Peyer's patch (tissue), 4 donors: Measurements from ENCODE around the gene HOXD10. TPM values are rescaled to one million over a fixed set of nuclear protein-coding genes. Genes with fewer than 3 reads are reported as not detected.
A peak's percentile ranks its signal among the peaks of the same experiment; 100 is the strongest.

Source experiments
- DNase-seq, 3 donors: peaks; one replicate each; pipeline ENCODE4 v3.0.0-alpha.2; 2017 to 2019
- H3K27ac ChIP-seq, 4 donors: fragments of 200-600 bp; sonication (generic); one replicate each; pipeline ENCODE4 v1.5.1; 2016 to 2019
- H3K27me3 ChIP-seq, 2 donors: fragments of 200-600 bp; sonication (generic); one replicate each; pipeline ENCODE4 v1.5.1; 2019
- H3K36me3 ChIP-seq, 3 donors: fragments of 200-600 bp; sonication (generic); one replicate each; pipeline ENCODE4 v1.5.1; 2016 to 2019
- H3K4me1 ChIP-seq, 4 donors: fragments of 200-600 bp; sonication (generic); one replicate each; pipeline ENCODE4 v1.5.1; 2016 to 2019
- H3K4me3 ChIP-seq, 4 donors: fragments of 200-600 bp; sonication (generic); 1 replicate in 3 of 4; 2 replicates in 1 of 4; pipeline ENCODE4 v1.5.1; 2016 to 2019; ENCODE audit warnings: mild to moderate bottlenecking in 1 of 4
- H3K9me3 ChIP-seq, 4 donors: fragments of 200-600 bp; sonication (generic); one replicate each; pipeline ENCODE4 v1.5.1; 2016 to 2019; ENCODE audit warnings: mild to moderate bottlenecking in 1 of 4
- POLR2A ChIP-seq, 2 donors: fragments of 450-650 bp; IDR thresholded peaks; one replicate each; pipeline ENCODE4 v1.5.1; 2017; ENCODE audit warnings: antibody characterized with exemption in 2 of 2, mild to moderate bottlenecking in 2 of 2, moderate library complexity in 2 of 2
- total RNA-seq, 4 donors: library from RNA; depleted of rRNA; stranded (reverse); fragments of >200 nt; gene quantifications; one replicate each; pipeline ENCODE4 v1.1.0, GENCODE V29; 2016
- TF ChIP-seq, protein P1 (sequence below), 6 experiments: fragments of 450-650 bp in 4 of 6; fragments of 200-600 bp in 2 of 6; sonication (generic) in 1 of 6; IDR thresholded peaks; one replicate each; pipeline ENCODE4 v1.5.1; 2017 to 2019; ENCODE audit warnings: antibody characterized with exemption in 6 of 6, mild to moderate bottlenecking in 3 of 6, moderate library complexity in 1 of 6

HOXD10 gene
- total RNA-seq, 4 donors from 2014 or later, result not detected

DNA sequence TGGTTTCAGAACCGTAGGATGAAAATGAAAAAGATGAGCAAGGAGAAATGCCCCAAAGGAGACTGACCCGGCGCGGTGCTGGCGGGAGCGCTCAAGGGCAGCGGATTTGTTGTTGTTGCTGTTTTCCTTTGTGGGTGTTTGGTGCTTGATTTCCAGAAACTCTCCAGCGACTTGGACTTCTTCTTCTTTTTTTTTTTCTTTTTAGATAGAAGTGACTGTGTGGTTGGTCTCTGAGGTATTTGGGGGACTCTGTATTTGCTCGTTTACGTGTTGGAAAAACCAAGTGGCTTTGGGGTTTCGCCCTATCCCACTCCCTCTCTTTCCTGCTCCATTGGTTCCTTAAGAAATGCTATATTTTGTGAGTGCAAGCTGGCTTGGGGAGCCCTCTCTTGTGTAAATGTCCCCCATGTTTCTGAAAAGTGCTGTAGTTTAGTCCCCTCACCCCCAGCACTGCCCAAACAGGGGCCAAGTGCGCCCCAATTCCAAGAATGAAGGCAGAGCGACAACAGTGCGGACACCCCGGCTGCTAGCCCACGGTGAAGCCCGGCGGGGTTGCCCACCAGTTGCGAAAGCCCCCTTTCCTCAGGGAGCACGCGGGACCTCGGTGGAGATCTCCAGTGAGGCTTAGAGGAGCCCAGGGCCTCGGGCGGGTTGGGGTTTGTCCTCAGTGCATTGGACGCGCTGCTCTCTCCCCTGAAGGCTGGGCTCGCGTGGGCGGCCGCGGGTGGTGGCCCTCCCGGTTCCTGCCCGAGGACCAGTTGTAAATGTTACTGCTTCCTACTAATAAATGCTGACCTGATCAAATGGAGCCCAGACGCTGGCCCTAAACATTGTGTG is 7.8 kb downstream of the HOXD10 start:
- H3K27me3 ChIP-seq, result peaks cover 0 to 59% of the 10 kb centered on the region in 2 donors
- H3K36me3 ChIP-seq, result no peaks in the 10 kb centered on the region
- H3K9me3 ChIP-seq, result peaks cover 0 to 4% (median 0%) of the 10 kb centered on the region in 4 donors
- peaks cover 0 to 30% (median 0%) of the 10 kb centered on the region in 4 donors for H3K4me1 ChIP-seq
- H3K27ac ChIP-seq, result no peak overlapping the region
- TF ChIP-seq POLR2A (IDR thresholded peaks at IDR 0.05), result no peak
- DNase-seq, result peak in 1 of 3 donors; percentile 41
- H3K4me3 ChIP-seq, result peak overlapping the region in 1 of 4 donors; percentile 57

GRCh38 chr2:176124947-176125771 is 8.6 kb downstream of the HOXD10 start:
- Histone ChIP-seq H3K36me3 (no peaks in the 10 kb centered on the region), H3K4me3 (no peak overlapping the region), H3K27me3 (peaks cover 0 to 57% of the 10 kb centered on the region in 2 donors), H3K9me3 (peaks cover 0 to 4% (median 0%) of the 10 kb centered on the region in 4 donors), H3K27ac (no peak overlapping the region), H3K4me1 (peaks cover 0 to 34% (median 0%) of the 10 kb centered on the region in 4 donors)
- no peak for TF ChIP-seq POLR2A (IDR thresholded peaks at IDR 0.05)
- TF ChIP-seq, protein P1, sequence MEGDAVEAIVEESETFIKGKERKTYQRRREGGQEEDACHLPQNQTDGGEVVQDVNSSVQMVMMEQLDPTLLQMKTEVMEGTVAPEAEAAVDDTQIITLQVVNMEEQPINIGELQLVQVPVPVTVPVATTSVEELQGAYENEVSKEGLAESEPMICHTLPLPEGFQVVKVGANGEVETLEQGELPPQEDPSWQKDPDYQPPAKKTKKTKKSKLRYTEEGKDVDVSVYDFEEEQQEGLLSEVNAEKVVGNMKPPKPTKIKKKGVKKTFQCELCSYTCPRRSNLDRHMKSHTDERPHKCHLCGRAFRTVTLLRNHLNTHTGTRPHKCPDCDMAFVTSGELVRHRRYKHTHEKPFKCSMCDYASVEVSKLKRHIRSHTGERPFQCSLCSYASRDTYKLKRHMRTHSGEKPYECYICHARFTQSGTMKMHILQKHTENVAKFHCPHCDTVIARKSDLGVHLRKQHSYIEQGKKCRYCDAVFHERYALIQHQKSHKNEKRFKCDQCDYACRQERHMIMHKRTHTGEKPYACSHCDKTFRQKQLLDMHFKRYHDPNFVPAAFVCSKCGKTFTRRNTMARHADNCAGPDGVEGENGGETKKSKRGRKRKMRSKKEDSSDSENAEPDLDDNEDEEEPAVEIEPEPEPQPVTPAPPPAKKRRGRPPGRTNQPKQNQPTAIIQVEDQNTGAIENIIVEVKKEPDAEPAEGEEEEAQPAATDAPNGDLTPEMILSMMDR (IDR thresholded peaks at IDR 0.05), result no peak
- DNase-seq, result peak in 1 of 3 donors; percentile 41

DNA sequence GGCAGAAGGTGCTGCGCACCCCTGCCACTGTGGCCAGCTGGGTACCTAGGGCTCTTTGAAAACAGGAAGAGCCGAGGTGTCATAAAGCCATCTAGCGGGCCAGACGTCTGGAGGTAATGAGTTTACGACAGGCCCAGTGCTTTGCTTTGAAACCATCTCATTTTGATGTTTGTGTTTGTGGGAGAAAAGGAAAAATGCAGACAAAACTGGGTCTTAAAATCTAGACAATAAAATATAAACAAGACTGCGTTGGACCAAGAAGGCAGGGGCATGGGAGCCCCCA is 9.1 kb downstream of the HOXD10 start:
- H3K27ac ChIP-seq, result no peak overlapping the region
- TF ChIP-seq, protein P1 (IDR thresholded peaks at IDR 0.05), result no peak
- TF ChIP-seq POLR2A (IDR thresholded peaks at IDR 0.05), result no peak
- no peak for DNase-seq

DNA sequence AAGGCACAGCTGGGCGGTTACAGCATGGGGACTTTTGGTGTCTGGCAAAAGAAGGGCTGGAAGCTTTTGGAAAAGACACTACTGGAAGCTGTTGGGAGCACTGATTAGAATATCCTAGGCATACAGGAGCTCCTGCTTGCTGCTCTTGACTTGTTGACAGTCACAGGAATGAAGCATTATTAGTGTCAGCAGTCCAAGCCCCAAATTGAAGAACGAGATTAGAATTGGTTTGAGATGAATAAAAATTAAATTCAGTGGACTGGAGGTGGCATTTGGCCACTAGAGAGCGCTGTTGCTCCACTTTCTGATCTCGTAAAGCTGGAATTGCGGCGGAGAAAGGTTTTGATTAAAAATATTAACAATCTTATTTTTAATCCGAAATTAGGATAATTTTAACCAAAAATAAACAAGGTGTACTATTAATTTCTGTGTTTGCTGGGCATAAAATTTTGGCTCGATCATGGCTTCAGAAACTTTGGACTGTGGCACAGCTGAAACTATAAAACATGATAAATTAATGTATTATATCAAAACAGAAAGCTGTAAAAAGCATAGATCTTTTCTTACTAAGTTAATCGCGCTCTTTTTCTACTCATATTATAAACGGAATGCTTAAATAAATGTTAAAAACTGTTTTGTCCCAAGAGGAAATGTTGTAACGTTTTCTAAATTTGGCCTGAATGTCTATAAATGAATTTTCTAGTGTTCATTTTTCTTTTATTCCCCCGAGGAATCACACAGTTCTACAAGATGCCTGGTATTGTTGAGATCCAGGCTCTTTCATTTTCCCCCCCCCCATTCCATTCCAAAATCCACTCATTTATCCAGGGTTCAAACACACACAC is 10.6 kb downstream of the HOXD10 start:
- H3K27me3 ChIP-seq, result peaks cover 0 to 46% of the 10 kb centered on the region in 2 donors
- H3K27ac ChIP-seq, result no peak overlapping the region
- DNase-seq, result peak; percentile 48 to 87 (median 64)

More for the DNA sequence above, 9.1 kb downstream of the HOXD10 start:
- peaks cover 0 to 4% (median 0%) of the 10 kb centered on the region in 4 donors for H3K9me3 ChIP-seq
- peaks cover 0 to 55% of the 10 kb centered on the region in 2 donors for H3K27me3 ChIP-seq
- H3K36me3 ChIP-seq, result no peaks in the 10 kb centered on the region
- H3K4me1 ChIP-seq, result peaks cover 0 to 38% (median 0%) of the 10 kb centered on the region in 4 donors
- no peak overlapping the region for H3K4me3 ChIP-seq

DNA sequence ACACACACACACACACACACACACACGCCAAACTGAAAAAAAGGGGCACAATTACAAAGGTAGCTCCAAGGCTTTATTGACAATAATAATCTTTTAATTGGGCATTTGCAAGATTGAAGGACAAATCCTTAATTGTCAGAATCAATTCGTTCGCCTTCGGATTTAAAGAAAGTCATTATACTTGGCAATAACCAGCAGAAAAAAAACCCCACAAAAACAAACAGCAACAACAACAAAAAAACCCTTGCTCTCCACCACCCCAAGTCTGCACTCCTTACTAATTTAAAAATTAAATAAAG is 11.1 kb downstream of the HOXD10 start:
- no peak overlapping the region for H3K4me3 ChIP-seq
- H3K9me3 ChIP-seq, result no peaks in the 10 kb centered on the region
- DNase-seq, result no peak
- no peak for TF ChIP-seq POLR2A (IDR thresholded peaks at IDR 0.05)
- TF ChIP-seq, protein P1 (IDR thresholded peaks at IDR 0.05), result no peak
- H3K27me3 ChIP-seq, result peaks cover 0 to 42% of the 10 kb centered on the region in 2 donors
- H3K4me1 ChIP-seq, result peaks cover 0 to 28% (median 0%) of the 10 kb centered on the region in 4 donors
- H3K36me3 ChIP-seq, result no peaks in the 10 kb centered on the region
- no peak overlapping the region for H3K27ac ChIP-seq

More for the DNA sequence above, 10.6 kb downstream of the HOXD10 start:
- Histone ChIP-seq H3K4me3 (no peak overlapping the region), H3K9me3 (peaks cover 0 to 4% (median 0%) of the 10 kb centered on the region in 4 donors), H3K36me3 (no peaks in the 10 kb centered on the region), H3K4me1 (peaks cover 0 to 34% (median 0%) of the 10 kb centered on the region in 4 donors)
- TF ChIP-seq, protein P1 (IDR thresholded peaks at IDR 0.05), result peak; percentile 70 to 96 (median 89)
- TF ChIP-seq POLR2A (IDR thresholded peaks at IDR 0.05), result no peak
